Effector CD4-positive, alpha-beta T cell (primary cell): ENCODE data around the gene CLTB.

Source experiments
- DNase-seq: peaks from one replicate; pipeline ENCODE4 v3.0.0-alpha.2; 2020

The CLTB gene

GRCh38 chr5:176400382-176401156 is 15.8 kb downstream of the CLTB start:
- DNase-seq = no peak

- no peak for DNase-seq
Observed at GRCh38 chr5:176397736-176398420, 18.5 kb downstream of the CLTB start.

DNA sequence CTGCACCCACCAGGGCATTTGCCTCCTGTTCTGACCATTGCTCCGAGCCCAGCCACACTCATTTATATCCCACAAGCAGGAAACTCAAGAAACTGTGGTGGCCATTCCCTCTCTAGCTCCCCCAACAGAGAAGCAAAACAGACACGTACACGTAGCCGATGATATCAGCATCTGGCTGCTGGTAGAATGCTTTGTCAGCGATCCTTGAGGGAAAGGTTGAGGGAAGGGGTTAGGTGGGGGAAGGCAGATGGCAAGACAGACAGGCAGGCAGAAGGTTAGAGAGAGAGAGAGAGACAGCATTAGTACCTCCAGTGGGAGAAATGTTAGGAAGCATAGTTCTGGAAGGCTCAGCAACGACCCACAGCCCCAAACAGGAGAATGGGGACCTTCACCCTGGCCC is 20.0 kb downstream of the CLTB start:
- DNase-seq = no peak

- DNase-seq = no peak
Observed at GRCh38 chr5:176394881-176395675, 21.3 kb downstream of the CLTB start.

DNA sequence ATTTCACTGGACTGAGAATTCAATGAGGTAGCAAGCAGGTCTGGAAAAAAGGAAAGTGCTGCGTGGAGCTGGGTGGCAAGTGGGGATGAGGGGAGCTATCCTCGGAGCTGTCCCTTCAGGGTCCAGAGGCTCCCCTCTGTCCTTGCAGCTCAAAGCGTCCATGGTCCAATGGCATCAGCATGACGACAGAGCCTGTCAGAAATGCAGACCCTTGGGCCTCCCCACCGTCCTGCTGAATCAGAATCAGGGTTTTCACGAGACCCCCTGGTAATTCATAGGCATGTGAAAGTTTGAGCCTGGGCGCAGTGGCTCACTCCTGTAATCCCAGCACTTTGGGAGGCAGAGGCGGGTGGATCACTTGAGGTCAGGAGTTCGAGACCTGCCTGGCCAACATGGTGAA is 22.2 kb downstream of the CLTB start:
- DNase-seq = no peak

GRCh38 chr5:176392526-176392925 is 23.8 kb downstream of the CLTB start:
- no peak for DNase-seq

- DNase-seq = no peak
Observed at GRCh38 chr5:176391999-176392398, 24.3 kb downstream of the CLTB start.

DNA sequence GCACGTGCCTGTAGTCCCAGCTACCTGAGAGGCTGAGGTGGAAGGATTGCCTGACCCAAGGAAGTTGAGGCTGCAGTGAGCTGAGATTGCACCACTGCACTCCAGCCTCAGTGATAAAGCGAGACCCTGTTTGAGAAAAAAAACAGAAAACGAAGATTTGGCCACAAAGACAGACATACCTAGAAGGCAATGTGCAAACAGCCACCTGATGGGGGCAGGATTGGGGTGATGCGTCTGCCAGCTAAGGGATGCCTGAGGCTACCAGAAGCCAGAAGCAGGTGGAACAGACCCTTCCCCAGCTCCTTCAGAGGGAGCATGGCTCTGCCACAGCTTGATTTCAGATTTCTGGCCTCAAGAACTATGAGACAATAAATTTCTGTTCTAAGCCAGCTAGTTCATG is 24.9 kb downstream of the CLTB start:
- DNase-seq = no peak

DNA sequence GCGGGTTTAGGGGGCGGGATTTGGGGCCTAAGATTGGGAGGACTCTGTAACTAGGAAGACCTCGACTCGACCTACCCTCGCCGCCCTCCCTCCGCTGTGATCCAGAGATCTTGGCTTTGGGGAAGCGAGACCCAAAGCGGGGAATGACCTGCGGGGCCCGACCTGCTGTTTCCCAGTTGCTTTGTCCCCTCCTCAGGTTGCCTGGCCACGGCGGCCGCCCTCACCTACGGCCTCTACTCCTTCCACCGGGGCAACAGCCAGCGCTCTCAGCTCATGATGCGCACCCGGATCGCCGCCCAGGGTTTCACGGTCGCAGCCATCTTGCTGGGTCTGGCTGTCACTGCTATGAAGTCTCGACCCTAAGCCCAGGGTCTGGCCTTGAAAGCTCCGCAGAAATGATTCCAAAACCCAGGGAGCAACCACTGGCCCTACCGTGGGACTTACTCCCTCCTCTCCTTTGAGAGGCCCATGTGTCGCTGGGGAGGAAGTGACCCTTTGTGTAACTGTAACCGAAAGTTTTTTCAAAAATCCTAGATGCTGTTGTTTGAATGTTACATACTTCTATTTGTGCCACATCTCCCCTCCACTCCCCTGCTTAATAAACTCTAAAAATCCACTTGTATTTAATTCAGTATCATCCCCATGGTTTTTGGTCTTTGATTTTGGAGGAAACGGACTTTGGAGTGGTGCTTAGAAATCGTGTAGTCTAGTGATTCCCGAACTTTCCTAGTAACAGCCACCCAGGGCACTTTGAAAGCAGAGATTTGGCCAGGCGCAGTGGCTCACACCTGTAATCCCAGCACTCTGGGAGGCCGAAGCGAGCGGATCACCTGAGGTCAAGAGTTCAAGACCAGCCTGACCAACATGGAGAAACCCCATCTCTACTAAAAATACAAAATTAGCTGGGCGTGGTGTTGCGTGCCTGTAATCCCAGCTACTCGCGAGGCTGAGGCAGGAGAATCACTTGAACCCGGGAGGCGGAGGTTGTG is 26.9 kb downstream of the CLTB start:
- no peak for DNase-seq

DNA sequence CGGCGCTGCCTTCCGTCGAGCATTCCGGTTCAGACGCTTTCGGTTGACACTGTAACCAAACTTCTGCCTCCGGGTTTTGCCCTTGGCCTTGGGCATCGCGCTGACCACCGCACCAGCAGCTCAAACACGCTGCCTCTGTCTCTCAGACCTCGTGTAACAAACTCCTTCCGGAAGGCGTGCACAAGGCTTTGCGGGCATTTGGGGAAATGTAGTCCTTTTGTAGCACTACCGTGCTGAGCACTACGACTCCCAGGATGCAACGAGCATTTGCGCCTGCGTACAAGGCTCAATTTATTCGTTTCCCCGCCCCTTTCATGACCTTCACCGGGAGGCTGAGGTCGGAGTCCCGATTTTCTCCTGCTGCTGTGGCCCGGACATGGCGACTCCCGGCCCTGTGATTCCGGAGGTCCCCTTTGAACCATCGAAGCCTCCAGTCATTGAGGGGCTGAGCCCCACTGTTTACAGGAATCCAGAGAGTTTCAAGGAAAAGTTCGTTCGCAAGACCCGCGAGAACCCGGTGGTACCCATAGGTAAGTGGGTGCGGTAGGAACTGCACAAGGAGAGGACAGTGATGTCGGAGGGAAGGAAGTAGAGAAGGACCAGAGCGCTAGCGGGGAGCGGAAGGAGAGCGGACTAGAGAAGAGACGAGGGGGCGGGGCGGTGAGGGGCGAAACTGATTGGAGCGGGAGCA is 27.8 kb downstream of the CLTB start, which contains the start of the genes HIGD2A and NOP16:
Gene HIGD2A, plus strand, starts transcription at position 308 of the 691 bp plus-strand sequence. Its CDS starts 69 bp downstream, at position 377.
Gene NOP16, minus strand, starts transcription at position 155 of the 691 bp plus-strand sequence. Its CDS starts 59 bp downstream, at position 96.
- peak; percentile 99 for DNase-seq

GRCh38 chr5:176388003-176388443 is 28.3 kb downstream of the CLTB start:
- no peak for DNase-seq

DNA sequence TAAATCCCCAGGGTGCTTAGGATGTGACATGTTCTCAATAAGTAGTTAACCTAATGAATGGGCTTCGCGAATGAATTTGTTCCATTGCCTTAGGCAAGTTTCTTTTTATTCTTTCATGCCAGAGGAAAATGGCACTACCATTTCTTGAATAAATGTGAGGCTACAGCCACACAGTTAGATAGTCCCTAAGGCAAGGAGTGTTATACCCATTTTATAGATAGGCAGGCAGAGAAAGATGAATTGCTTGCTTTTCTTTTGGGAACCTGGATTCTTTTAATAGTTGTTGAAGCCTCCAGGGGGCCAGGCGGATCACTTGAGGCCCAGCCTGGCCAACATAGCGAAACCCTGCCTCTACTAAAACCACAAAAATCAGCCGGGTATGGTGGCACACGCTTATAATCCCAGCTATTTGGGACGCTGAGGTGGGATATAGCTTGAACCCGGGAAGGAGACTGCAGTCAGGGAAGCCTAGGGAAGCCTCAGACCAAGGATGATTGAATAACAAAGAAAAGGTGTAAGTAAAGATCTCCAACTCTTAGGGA is 28.9 kb downstream of the CLTB start:
- no peak for DNase-seq

DNA sequence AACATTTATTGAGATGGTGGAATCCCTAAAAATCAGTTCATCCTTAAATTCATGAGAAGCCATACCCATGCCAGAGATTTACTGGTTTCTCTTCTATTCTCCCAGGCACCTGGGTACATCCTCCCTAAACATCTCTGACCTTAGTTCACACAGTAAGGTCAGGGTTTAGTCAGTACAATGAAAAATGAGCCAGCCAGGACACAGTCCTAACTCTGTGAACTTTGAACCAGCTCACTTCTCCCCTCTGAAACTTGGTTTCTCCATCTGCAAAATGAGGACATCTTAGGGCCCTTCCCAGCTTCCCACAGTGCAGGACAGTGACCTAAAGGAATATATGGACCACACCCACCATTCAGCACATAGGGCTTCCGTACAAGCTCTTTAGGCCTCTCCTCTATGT is 29.8 kb downstream of the CLTB start:
- DNase-seq = no peak

DNA sequence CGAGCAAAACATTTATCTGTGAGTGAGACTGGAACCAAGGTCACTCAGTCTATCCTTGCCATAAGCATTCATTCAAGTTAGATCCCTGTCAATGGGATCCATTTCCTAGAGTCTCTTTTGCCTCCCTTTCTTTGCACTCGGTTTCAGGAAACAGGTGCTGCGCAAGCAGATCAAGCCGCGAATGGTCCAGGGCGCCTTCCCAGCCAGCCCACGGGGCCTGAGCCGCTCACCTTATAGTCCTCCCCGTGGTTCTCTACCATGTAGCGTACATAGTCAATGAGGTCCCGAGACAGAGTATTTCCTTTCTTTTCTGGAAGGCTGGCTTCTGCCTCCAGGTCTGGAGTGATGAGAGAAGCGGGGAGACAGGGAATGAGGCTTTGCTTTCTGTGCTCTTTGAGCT is 31.3 kb downstream of the CLTB start:
- no peak for DNase-seq

GRCh38 chr5:176384366-176384930 is 31.9 kb downstream of the CLTB start:
- no peak for DNase-seq

GRCh38 chr5:176383961-176384360 is 32.4 kb downstream of the CLTB start:
- no peak for DNase-seq

GRCh38 chr5:176383248-176383905 is 33.0 kb downstream of the CLTB start:
- no peak for DNase-seq

- no peak for DNase-seq
Observed at GRCh38 chr5:176382721-176383120, 33.6 kb downstream of the CLTB start.

- DNase-seq = no peak
Observed at GRCh38 chr5:176381979-176382378, 34.4 kb downstream of the CLTB start.

DNA sequence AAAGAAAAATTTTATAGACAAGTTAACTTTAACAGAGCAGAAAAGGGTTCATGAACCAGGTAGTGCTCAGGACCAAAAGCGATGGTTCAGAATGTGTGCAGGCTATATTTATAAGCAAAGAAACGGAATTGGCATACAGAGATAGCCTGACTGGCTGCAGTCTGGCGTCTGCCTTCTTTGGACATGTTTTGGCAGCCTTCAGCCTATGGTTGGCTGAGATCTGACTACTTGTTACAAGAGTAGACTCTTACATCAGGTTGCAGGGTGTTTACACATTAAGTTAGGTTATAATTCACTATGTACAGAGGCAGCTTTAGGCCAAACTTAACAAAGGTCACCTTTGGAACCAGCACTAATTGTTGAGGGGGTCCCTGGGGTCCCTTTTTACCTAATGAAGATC is 34.9 kb downstream of the CLTB start:
- no peak for DNase-seq
